Osteoblast (primary cell): ENCODE measurements around the gene BCL11B. TPM values are rescaled to one million over a fixed set of nuclear protein-coding genes. Genes with fewer than 3 reads are reported as not detected.

Experiments
- DNase-seq: peaks from one replicate; pipeline ENCODE4 v3.0.0; 2011; ENCODE audit warnings: low spot score, mixed read lengths; ENCODE audit not compliant: insufficient read length; ENCODE audit errors: missing footprints
- H2AFZ ChIP-seq: 2 replicates; pipeline ENCODE4 v1.6.0; 2011; ENCODE audit warnings: mild to moderate bottlenecking, low read length
- H3K27ac ChIP-seq: 2 replicates; pipeline ENCODE4 v1.5.1; 2011; ENCODE audit warnings: mild to moderate bottlenecking, low read depth, low read length, moderate library complexity
- H3K27me3 ChIP-seq: 2 replicates; pipeline ENCODE4 v1.6.0; 2012; ENCODE audit warnings: mild to moderate bottlenecking, control low read depth, inconsistent platforms, low read length, moderate library complexity; ENCODE audit not compliant: insufficient read depth
- H3K36me3 ChIP-seq: 2 replicates; pipeline ENCODE4 v1.5.1; 2011; ENCODE audit warnings: mild to moderate bottlenecking, low read length, control low read depth, moderate library complexity; ENCODE audit not compliant: insufficient read depth
- H3K4me1 ChIP-seq: 2 replicates; pipeline ENCODE4 v1.5.1; 2011; ENCODE audit warnings: mild to moderate bottlenecking, low read length, control low read depth, moderate library complexity; ENCODE audit not compliant: insufficient read depth
- H3K4me2 ChIP-seq: 2 replicates; pipeline ENCODE4 v1.6.0; 2011; ENCODE audit warnings: mild to moderate bottlenecking, low read length; ENCODE audit not compliant: insufficient read depth
- H3K4me3 ChIP-seq: fragments of 200-600 bp; sonication (generic); 3 replicates; pipeline ENCODE4 v1.5.1; 2012; ENCODE audit warnings: mild to moderate bottlenecking, low read length, inconsistent platforms; ENCODE audit not compliant: insufficient read depth
- H3K79me2 ChIP-seq: 2 replicates; pipeline ENCODE4 v1.6.0; 2012; ENCODE audit warnings: mild to moderate bottlenecking, low read length, control low read depth, inconsistent platforms; ENCODE audit not compliant: insufficient read depth
- H3K9me3 ChIP-seq: 2 replicates; pipeline ENCODE4 v1.5.1; 2011; ENCODE audit warnings: low read depth, low read length, control low read depth
- H4K20me1 ChIP-seq: 2 replicates; pipeline ENCODE4 v1.6.0; 2012; ENCODE audit warnings: mild to moderate bottlenecking, low read length, control low read depth; ENCODE audit not compliant: insufficient read depth
- CTCF ChIP-seq: IDR thresholded peaks from 2 replicates; pipeline ENCODE4 v1.5.1; 2011; ENCODE audit warnings: mild to moderate bottlenecking, low read depth, low read length, moderate library complexity; ENCODE audit errors: extremely low read depth
- total RNA-seq: library from RNA; depleted of rRNA; stranded (reverse); fragments of >200 nt; gene quantifications from 2 replicates; pipeline ENCODE4 v1.2.3, GENCODE V29; 2012

Gene BCL11B
- total RNA-seq, 1 donor: 0.36 TPM

GRCh38 chr14:99244367-99244901 is 27.6 kb downstream of the BCL11B start:
- Histone ChIP-seq H3K27me3 (peaks cover 20% of the 10 kb centered on the region), H3K4me3 (no peak overlapping the region), H3K4me2 (no peak overlapping the region), H4K20me1 (no peaks in the 10 kb centered on the region), H3K27ac (no peak overlapping the region), H3K9me3 (no peaks in the 10 kb centered on the region), H3K36me3 (no peaks in the 10 kb centered on the region), H3K4me1 (no peaks in the 10 kb centered on the region), H3K79me2 (no peaks in the 10 kb centered on the region), H2AFZ (no peak overlapping the region)
- no peak for TF ChIP-seq CTCF
- no peak for DNase-seq

GRCh38 chr14:99242816-99243721 is 28.9 kb downstream of the BCL11B start:
- Histone ChIP-seq H3K4me3 (no peak overlapping the region), H3K79me2 (no peaks in the 10 kb centered on the region)

GRCh38 chr14:99242238-99242637 is 29.8 kb downstream of the BCL11B start:
- H3K9me3 ChIP-seq: no peaks in the 10 kb centered on the region
- H3K27ac ChIP-seq: no peak overlapping the region
- no peak overlapping the region for H2AFZ ChIP-seq
- DNase-seq: no peak
- H3K4me1 ChIP-seq: no peaks in the 10 kb centered on the region
- no peak for TF ChIP-seq CTCF
- H3K4me3 ChIP-seq: no peak overlapping the region
- H4K20me1 ChIP-seq: no peaks in the 10 kb centered on the region
- no peaks in the 10 kb centered on the region for H3K36me3 ChIP-seq
- H3K27me3 ChIP-seq: peaks cover 12% of the 10 kb centered on the region
- H3K79me2 ChIP-seq: no peaks in the 10 kb centered on the region
- H3K4me2 ChIP-seq: no peak overlapping the region

More at GRCh38 chr14:99242816-99243721, 28.9 kb downstream of the BCL11B start:
- no peaks in the 10 kb centered on the region for H3K36me3 ChIP-seq
- H3K27ac ChIP-seq: no peak overlapping the region
- H4K20me1 ChIP-seq: no peaks in the 10 kb centered on the region
- no peak overlapping the region for H2AFZ ChIP-seq
- no peak for TF ChIP-seq CTCF
- no peak for DNase-seq
- H3K4me1 ChIP-seq: no peaks in the 10 kb centered on the region
- no peak overlapping the region for H3K4me2 ChIP-seq
- peaks cover 20% of the 10 kb centered on the region for H3K27me3 ChIP-seq
- no peaks in the 10 kb centered on the region for H3K9me3 ChIP-seq

- Histone ChIP-seq H3K4me2 (no peak overlapping the region), H2AFZ (no peak overlapping the region), H4K20me1 (no peaks in the 10 kb centered on the region), H3K9me3 (no peaks in the 10 kb centered on the region), H3K4me3 (no peak overlapping the region), H3K27ac (no peak overlapping the region), H3K79me2 (no peaks in the 10 kb centered on the region), H3K36me3 (no peaks in the 10 kb centered on the region), H3K27me3 (peaks cover 4% of the 10 kb centered on the region), H3K4me1 (no peaks in the 10 kb centered on the region)
- DNase-seq: no peak
- no peak for TF ChIP-seq CTCF
Measured at GRCh38 chr14:99241325-99242010, 30.5 kb downstream of the BCL11B start.
